UCSD-AML1 (cell line): ENCODE results near the gene SCAND1.
A peak's percentile ranks its signal among the peaks of the same experiment; 100 is the strongest.
"Not testable (repeated sequence)": the region's sequence is repeated elsewhere in the genome, so short reads cannot be mapped to it uniquely, and the experiment has no call there.

Source experiments
- DNase-seq: peaks from one replicate; lab custom pipeline; 2025; ENCODE audit not compliant: unreplicated experiment; lab: John Stamatoyannopoulos, UW

SCAND1 gene

DNA sequence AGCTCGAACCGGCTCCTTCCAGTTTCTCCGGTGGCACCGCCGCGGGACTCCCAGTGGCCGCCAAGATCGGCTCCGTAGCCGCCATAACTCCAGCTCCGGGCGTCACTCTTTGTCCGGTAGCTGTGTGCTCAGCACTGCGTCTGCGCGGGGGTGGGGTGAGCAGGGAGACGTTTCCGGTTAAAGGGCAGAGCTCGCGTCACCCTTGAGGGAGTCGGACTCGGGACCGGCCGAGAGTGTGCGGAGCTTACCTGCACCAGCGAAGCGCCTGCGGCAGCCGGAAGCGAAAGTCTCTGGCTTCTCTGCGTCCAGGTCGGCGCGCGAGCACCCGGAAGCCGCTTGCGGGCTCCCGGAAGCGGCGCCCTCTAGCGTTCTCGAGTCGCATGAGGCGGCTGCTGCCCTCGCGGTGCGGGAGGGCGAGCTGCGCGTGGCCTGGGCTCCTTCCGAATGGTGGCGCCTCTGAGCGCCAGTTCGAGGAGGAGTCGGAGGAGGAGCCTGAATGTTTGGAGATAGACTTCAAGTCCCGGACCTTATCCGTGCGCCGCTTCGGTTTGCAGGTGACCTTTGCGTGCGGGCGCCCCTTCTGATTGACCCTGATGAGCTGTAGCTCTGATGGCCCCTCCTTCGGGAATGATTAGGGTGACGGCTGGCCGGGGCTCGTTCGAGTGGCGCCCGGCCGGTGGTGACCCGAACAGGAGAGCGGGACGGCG, at the start of gene SCAND1:
Gene SCAND1, minus strand, starts transcription at position 303 of the 707 bp plus-strand sequence. Its CDS starts 218 bp downstream, at position 85.
- peak; percentile 97 for DNase-seq

DNA sequence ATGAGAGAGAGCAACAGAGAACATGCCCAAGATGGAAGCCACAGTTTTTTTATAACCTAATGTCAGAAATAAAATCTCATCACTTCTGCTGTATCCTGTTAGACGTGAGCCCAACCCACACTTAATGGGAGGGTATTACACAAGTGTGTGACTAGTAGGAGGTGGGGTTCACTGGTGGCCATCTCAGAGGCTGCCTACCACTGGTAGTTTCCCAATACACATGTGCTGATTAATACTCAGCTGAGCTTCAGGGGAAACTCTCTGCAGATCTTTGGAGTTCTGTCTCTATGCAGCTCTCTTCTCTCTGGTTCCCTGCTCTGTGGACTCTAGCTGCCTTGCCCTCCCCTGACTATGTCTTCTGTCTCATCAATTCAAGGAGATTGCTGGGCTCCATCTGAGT, 49.7 kb upstream of the SCAND1 start:
- no peak for DNase-seq

DNA sequence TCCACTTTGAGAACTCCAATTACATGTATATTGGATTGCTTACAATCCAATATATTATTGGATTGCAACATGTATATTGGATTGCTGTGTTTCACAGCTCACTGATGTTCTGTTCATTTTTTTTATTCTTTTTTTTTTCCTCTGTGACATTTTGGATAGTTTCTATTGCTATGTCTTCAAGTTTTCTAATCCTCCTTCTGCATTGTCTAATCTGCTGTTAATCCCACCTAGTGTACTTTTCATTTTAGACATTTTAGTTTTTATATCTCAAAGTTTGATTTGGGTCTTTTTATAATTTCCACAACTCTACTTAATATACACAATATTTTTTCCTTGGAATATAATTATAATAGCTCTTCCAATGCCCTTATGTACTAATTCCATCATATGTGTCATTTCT, 48.6 kb upstream of the SCAND1 start:
- no peak for DNase-seq

DNA sequence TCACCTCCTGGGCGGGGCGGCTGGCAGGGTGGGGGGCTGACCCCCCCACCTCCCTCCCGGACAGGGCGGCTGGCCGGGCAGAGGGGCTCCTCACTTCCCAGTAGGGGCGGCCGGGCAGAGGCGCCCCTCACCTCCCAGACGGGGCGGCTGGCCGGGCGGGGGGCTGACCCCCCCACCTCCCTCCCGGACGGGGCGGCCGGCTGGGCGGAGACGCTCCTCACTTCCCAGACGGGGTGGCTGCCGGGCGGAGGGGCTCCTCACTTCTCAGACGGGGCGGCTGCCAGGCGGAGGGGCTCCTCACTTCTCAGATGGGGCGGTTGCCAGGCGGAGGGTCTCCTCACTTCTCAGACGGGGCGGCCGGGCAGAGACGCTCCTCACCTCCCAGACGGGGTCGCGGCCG, 47.0 kb upstream of the SCAND1 start:
- not testable (repeated sequence) for DNase-seq

DNA sequence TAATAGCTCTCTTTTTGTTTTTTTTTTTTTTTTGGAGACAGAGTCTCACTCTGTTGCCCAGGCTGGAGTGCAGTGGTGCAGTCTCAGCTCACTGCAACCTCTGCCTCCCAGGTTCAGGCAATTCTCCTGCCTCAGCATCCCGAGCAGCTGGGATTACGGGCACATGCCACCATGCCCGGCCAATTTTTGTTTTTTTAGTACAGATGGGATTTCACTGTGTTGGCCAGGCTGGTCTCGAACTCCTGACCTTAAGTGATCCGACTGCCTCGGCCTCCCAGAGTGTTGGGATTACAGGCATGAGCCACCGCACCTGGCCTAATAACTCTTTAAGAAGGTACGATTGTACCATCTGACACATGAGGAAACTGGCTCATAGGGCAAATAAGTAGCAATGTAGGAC, 42.2 kb upstream of the SCAND1 start:
- DNase-seq, result not testable (repeated sequence)

DNA sequence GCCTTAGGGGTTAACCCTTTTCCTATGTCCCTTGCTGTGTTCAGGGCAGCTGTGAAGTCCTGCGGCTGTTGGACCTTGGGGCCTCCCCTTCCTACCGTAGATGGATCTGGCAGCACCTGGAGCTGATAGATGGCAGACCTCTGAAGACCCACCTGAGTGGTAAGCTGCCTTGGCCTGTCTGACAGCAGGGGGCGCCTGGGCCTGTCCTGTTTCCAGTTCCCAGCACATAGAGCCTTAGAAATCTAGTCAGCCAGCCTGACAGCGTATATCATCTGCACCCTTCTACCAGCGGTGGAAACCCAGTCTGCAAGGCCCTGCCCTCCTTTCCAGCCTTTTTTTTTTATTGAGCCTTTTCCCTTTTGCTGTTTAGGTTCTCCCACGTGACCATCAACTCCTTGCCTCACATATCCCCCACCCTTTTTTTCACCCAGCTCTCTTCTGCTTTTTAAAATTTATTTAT, 40.7 kb upstream of the SCAND1 start:
- DNase-seq, result peak; percentile 71

DNA sequence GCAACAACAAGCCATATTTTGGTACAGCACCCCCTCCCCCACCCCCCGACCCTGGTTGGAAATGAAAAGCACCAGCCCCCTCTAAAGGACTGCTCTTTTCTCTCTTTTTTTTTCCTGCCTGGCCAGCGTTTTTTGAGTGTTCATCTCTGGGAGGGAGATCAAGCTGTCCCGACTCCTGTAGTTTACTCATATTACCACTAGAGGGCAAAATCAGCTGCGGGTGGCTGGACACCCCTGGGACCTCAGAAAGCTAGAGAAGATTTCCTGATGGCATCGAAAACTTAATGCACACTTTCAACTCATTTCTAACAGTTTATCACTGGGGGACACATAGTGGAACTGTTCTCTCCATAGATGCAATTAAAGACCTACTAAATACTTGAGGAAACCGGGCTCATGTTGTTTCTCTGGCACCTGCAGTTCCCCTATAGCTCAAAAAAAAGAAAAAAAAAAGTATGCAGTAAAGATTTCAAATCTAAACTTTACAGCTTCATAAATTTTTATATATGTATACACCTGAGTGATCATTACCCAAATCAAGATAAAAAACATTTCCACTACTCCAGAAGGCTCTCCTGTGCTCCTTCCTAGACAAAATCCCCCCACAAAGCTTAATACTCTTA, 38.5 kb upstream of the SCAND1 start:
- peak; percentile 25 for DNase-seq

DNA sequence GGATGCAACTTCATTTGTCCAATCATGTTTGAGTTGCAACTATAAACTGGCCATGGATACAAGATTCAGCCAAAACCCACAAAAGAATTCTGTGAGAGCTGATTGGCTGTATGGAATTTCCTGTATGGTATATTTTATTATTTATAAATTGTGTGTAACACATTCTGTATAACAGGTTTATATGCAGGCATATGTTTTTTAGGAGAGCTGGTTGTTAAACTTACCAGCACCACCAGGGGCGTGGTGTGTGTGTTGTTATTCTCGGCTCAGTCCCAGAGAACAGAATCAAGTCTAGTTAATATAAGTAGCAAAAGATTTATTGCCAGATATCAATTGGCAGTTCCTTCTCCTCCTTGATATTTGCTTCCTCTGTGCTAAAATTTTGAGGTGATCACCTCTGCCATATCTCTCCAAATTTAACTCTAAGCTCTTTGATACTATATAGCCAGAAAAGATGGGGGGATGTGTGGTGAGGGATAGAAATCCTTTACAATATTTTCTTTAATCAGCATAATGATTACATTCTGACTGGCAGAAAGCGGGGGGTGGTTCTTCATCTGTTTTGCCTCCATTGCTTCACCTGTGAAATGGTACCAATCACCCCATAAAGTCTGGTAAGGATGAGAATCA, 37.0 kb upstream of the SCAND1 start:
- DNase-seq, result no peak

DNA sequence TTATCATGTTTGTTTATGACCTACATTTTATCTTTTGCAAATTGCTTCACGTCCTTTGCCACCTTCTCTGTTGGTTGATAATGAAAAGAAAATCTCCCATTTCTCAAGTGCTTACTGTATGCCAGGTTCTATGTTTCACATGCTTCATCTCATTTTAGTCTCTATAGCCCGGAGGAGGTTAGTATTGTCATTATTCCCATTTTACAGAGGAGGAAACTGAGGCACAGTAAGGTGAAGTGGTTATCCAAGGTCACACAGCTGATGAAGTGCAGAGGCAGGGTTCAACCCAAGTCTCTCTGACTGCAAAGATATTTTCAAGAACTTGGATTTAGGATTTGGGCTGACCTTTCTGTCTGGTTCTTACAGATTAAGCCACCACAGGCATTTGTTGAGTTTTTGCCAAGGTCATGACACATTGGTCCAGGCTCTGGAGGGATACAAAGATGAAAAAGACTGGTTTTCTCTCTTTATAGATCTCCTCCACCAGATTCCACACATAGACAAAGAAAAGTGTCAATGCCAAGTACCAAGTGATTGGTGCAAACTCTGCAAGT, 34.7 kb upstream of the SCAND1 start:
- no peak for DNase-seq

DNA sequence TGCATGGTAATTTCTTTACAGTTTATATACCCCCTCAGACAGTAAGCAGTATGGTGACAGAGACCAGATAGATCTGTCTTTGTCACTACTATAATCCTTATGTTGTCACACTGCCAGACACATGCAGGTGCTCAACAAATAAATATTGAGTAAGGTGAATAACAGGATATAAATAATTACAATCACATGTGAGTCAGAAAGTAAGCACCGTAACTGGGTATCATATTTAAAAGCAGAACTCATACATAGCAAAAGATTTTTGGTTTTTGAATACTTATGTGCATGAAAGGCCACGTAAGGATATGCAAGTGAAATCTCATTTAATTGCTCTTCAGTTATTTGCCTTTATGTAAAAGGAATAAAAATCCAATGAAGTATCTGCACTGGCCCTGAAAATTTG, 31.5 kb upstream of the SCAND1 start:
- no peak for DNase-seq

DNA sequence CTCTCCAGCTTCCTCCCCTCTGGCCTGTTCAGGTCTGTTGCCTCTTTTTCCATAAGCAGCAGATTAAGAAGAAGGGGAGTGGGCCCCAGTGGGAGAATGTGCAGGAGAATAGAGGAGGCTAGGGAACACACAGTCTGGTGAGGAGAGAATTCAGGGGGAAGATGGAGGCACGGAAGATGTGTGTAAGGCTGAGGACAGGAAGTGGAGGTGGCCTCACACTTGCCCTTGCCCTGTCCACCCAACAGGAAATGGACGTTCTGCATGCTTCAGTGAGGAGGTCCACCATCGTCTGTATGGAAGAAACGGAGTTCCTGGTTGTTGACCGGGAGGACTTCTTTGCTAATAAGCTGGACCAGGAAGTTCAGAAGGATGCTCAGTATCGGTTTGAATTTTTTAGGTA, 30.1 kb upstream of the SCAND1 start:
- DNase-seq, result no peak

DNA sequence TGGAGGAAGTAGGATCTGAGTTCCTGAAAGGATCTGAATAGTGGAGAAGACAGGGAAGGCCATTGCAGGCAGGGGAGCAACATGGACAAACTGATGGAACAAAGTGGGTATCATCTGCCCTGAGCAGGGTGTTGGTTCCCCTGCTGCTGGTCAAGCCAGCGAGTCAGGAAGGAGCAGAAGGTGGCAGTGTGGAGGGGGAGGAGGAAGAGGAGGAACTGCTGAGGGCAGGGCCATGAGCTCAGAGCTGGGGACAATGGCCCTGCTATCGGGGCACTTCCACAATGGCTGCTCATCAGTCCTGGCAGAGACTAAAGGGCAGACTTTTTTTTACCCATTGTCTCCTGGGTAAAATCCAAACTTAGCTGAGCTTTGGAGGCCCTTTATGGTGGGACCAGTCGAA, 27.7 kb upstream of the SCAND1 start:
- DNase-seq, result peak; percentile 19

DNA sequence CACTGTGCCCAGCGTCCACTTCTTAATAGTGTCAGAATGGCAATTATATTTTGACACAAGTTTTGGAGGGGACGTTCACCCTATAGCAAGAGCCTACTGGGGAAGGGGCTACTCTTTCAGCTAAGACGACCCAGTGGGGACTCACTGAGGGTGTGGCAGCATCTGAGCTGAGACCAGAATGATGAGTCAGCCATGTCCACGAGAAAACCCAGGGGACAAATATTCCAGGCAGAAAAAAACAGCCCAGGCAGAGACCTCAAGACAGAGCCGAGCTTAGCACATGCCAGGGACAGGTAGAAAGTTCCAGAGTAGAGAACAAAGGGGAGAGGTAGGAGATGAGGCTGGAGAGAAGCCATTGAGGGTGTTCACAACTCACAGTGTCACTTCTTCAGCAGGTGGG, 25.2 kb upstream of the SCAND1 start:
- no peak for DNase-seq

DNA sequence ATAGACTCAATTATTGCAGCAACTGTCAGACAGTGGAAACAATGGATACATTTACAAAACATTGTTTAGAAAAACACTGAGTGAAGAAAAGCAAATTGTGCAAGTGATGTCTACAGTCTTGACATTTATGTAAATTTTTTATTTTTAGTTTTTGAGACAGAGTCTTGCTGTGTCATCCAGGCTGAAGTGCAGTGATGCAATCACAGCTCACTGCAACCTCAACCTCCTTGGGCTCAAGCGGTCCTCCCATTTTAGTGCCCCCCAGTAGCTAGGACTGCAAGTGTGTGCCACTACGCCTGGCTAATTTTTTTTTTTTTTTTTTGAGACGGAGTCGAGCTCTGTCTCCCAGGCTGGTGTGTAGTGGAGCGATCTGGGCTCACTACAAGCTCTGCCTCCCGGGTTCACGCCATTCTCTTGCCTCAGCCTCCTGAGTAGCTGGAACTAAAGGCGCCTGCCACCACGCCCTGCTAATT, 23.8 kb upstream of the SCAND1 start:
- no peak for DNase-seq

DNA sequence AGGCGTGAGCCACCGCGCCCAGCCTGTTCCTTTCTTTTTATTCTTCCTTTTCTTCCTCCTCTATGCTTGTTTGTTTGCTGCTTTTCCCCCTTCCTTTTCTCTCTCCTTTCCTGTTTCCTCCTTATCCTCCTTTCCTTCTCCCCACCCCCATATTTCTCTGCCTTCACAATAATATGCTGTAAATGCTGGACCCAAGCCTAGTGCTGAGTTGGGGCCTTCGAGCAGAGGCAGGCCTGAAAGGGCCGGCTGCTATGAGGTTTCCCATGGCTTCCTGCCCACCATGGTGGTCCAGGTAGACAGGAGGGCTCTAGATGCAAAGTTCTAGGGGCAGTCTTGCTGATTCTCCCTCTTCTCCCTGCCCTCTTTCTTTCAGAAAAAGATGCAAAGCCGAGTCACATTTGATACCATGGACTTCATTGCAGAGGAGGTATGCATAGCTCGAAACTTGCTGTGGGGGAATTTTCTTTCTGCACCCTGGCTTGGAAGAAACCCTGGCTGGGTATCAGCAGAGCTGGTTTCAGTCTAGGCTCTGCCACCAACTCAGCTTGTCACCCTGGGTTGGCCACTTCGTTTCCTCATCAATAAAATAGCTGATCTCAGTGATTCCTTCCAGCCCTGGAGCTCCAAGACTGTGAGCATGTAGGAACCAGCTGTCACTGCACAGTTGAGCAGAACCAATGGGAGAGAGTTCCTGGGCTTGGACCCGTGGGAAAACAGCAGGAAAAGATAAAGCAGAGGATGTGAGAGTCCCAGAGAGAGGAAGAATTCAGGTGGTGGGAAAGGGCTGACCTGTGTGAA, 21.5 kb upstream of the SCAND1 start:
- no peak for DNase-seq

DNA sequence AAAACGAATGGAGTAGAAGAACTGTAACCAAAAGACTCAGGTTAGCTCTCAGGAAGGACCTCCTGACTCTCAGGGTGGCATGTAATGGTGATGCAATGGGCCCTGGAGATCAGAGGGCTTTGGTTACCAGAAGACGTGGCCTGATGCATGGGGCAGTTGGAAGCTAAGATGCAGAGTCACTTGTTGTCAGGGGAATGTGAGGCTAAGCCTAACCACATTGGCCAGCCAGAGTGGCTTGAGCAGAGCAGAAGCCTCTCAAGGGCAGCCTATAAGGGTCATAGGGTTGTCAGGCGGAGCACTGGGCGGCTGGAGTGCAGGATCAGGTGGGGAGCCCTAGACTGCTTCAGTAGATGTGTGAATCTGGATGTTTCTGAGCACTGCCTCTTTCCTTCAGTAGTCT, 20.0 kb upstream of the SCAND1 start:
- no peak for DNase-seq

DNA sequence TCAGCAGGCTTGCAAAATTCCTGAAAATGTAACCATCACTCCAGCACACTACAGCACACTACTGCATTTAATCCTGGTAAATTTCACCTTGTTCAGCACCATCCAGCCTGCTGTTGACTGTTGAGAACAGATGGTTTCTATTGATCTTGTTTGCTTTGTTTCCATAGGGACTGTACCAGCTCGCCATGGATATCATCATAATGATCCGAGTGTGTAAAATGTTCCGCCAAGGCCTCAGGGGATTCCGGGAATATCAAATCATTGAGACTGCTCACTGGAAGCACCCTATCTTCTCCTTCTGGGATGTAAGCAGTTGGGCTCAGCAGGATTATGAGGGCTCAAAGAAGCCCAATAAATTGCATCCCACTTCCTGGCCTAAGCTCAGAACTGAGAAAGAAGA, 18.2 kb upstream of the SCAND1 start:
- DNase-seq, result no peak

DNA sequence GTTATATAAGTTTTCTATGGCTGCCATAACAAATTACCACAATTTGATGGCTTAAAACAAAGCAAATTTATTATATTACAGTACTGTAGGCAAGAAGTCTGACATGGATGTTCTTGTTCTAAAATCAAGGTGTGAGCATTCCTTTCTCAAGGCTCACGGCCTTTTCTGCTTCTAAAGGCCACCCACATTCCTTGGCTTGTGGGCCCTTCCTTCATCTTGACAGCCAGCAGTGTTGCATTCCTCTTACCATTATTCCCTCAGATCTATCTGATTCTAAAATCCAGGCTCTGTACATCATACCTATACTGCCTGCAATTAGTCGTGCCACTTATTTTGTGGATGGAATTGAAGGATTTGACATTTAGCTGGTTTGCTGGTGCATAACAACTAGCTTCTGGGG, 17.7 kb upstream of the SCAND1 start:
- no peak for DNase-seq

DNA sequence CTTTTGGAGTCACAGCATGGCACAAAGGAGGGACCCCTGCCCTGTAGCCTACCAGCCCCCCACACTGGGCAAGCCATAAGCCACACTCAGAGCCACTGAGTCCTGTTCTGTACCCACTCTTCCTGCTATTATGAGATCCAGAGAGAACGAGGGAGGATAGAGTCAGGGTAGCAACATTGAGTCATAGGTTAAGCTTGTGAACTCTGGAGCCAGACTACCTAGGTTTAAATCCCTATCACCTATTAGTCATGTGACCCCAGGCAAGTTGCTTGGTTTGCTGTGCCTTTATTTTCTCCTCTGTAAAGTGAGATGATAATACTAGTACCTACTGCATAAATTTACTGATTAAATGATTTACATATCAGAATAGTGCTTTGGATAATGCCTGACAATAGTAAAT, 14.6 kb upstream of the SCAND1 start:
- no peak for DNase-seq

DNA sequence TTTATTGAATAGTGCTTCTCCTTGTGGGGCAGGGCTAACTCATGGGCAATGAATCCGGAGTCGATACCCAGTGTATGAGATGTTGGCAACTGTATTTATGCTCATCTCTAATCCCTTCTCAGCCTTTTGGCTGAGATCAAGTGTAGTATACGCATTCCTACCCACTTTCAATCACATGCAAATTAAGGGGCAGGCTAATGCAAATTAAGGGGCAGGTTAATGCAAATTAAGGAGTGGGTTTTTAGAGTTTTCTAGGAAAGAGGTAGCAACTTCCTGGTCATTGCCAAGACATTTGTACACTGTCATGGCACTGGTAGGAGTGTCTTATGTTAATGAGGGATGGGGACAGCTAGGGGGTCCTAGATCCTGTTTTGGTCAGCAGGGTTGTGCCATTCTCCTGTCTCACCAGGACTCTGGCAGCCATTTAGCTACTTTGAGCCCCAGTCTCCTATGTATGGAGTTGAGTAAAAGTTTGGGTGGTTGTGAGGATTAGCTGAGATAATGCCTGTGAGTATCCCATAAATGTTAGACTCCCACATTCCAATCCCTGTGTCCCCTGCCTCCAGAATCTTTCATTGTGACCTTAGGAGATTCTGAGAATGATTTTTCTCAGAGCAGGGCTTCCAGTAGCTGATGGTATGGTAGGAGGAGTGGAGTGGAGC, 13.8 kb upstream of the SCAND1 start, which contains the start of gene CNBD2:
Gene CNBD2, plus strand, starts transcription at position 612 of the 662 bp plus-strand sequence. CDS start 173 bp downstream, outside the sequence.
- DNase-seq, result no peak
